ENCODE data around the gene PRKCA.
"Not testable (repeated sequence)": the region's sequence is repeated elsewhere in the genome, so short reads cannot be mapped to it uniquely, and the experiment has no call there.

The PRKCA gene

GRCh38 chr17:66447159-66447558 lies 144.7 kb downstream of the PRKCA start:
- DNase-seq = no peak

GRCh38 chr17:66448026-66448639 lies 145.7 kb downstream of the PRKCA start:
- DNase-seq = no peak

- no peak for DNase-seq
Measured at GRCh38 chr17:66449418-66449977, 147.1 kb downstream of the PRKCA start.

- DNase-seq = no peak
Measured at GRCh38 chr17:66450008-66450851, 147.8 kb downstream of the PRKCA start.

- no peak for DNase-seq
Measured at GRCh38 chr17:66450852-66451158, 148.4 kb downstream of the PRKCA start.

- peak; percentile 18 for DNase-seq
Measured at GRCh38 chr17:66451188-66452149, 149.1 kb downstream of the PRKCA start.

- no peak for DNase-seq
Measured at GRCh38 chr17:66455060-66455459, 152.6 kb downstream of the PRKCA start.

GRCh38 chr17:66457499-66457898 lies 155.1 kb downstream of the PRKCA start:
- DNase-seq = not testable (repeated sequence)

- no peak for DNase-seq
Measured at GRCh38 chr17:66458782-66459181, 156.4 kb downstream of the PRKCA start.

- peak; percentile 24 for DNase-seq
Measured at GRCh38 chr17:66459811-66460270, 157.4 kb downstream of the PRKCA start.

- DNase-seq = no peak
Measured at GRCh38 chr17:66460558-66460957, 158.1 kb downstream of the PRKCA start.

- DNase-seq = no peak
Measured at GRCh38 chr17:66461343-66461995, 159.1 kb downstream of the PRKCA start.

GRCh38 chr17:66462010-66462409 lies 159.6 kb downstream of the PRKCA start:
- DNase-seq = no peak

GRCh38 chr17:66464921-66465320 lies 162.5 kb downstream of the PRKCA start:
- no peak for DNase-seq

GRCh38 chr17:66465701-66466100 lies 163.3 kb downstream of the PRKCA start:
- DNase-seq = no peak

GRCh38 chr17:66466106-66466820 lies 163.8 kb downstream of the PRKCA start:
- no peak for DNase-seq

GRCh38 chr17:66466840-66467367 lies 164.5 kb downstream of the PRKCA start:
- DNase-seq = peak; percentile 34

- no peak for DNase-seq
Measured at GRCh38 chr17:66467766-66468165, 165.4 kb downstream of the PRKCA start.

GRCh38 chr17:66468241-66469087 lies 166.1 kb downstream of the PRKCA start:
- DNase-seq = no peak

GRCh38 chr17:66469088-66469442 lies 166.7 kb downstream of the PRKCA start:
- DNase-seq = no peak

GRCh38 chr17:66469461-66469860 lies 167.0 kb downstream of the PRKCA start:
- DNase-seq = no peak
